ENCODE measurements around the gene CISTR.

GRCh38 chr12:53736592-53736991 is 15.2 kb downstream of the CISTR start:
- TF ChIP-seq EZH2 (IDR thresholded peaks at IDR 0.05; ENCODE audit: insufficient read depth, poor library complexity, severe bottlenecking) (no peak), EZH2phosphoT487 (IDR thresholded peaks at IDR 0.05; ENCODE audit: insufficient read depth, low read depth) (no peak)
